Vagina (tissue), 2 donors: Measurements from ENCODE around the gene BUD31. TPM values are rescaled to one million over a fixed set of nuclear protein-coding genes. Genes with fewer than 3 reads are reported as not detected.

Experiments used
- DNase-seq, 2 donors: peaks; one replicate each; pipeline ENCODE4 v3.0.0-alpha.2; 2017; ENCODE audit errors: extremely low spot score in 2 of 2
- H3K27ac ChIP-seq: fragments of 200-600 bp; sonication (generic); one replicate; pipeline ENCODE4 v1.5.1; 2019
- H3K27me3 ChIP-seq: fragments of 200-600 bp; sonication (generic); one replicate; pipeline ENCODE4 v1.5.1; 2019
- H3K36me3 ChIP-seq, 2 donors: fragments of 200-600 bp; sonication (generic); one replicate each; pipeline ENCODE4 v1.5.1; 2017 to 2019
- H3K4me1 ChIP-seq: fragments of 200-600 bp; sonication (generic); one replicate; pipeline ENCODE4 v1.5.1; 2019
- H3K4me3 ChIP-seq, 2 donors: fragments of 200-600 bp; sonication (generic); 1 replicate in 1 of 2; 2 replicates in 1 of 2; pipeline ENCODE4 v1.5.1; 2016 to 2019
- H3K9me3 ChIP-seq: fragments of 200-600 bp; sonication (generic); one replicate; pipeline ENCODE4 v1.5.1; 2019
- CTCF ChIP-seq, 3 experiments: fragments of 450-650 bp in 2 of 3; fragments of 200-600 bp in 1 of 3; sonication (generic) in 1 of 3; IDR thresholded peaks; one replicate each; pipeline ENCODE4 v1.5.1; 2017 to 2019; ENCODE audit warnings: antibody characterized with exemption in 3 of 3, mild to moderate bottlenecking in 2 of 3, moderate library complexity in 2 of 3
- POLR2A ChIP-seq, 2 donors: fragments of 450-650 bp; IDR thresholded peaks; one replicate each; pipeline ENCODE4 v1.6.1; 2017; ENCODE audit warnings: antibody characterized with exemption in 2 of 2, mild to moderate bottlenecking in 2 of 2, moderate library complexity in 2 of 2
- POLR2AphosphoS5 ChIP-seq, 2 donors: sonication (generic); formaldehyde crosslinking; IDR thresholded peaks; one replicate each; pipeline ENCODE4 v1.9.0; 2017; ENCODE audit warnings: antibody characterized with exemption in 2 of 2, mild to moderate bottlenecking in 2 of 2, low read depth in 1 of 2; ENCODE audit not compliant: insufficient read depth in 1 of 2
- intact Hi-C: fragments of 100-400 bp; cut with DNase I; formaldehyde crosslinking; loops from one replicate; pipeline ENCODE4 v1.15.1; 2023
- total RNA-seq: library from RNA; depleted of rRNA; stranded (reverse); fragments of >200 nt; gene quantifications from one replicate; pipeline ENCODE4 v1.2.3, GENCODE V29; 2016

BUD31 gene
- total RNA-seq, 1 donor from 2014 or later = 52.3 TPM

- TF ChIP-seq CTCF (IDR thresholded peaks at IDR 0.05) = no peak
- no peak for TF ChIP-seq POLR2A (IDR thresholded peaks at IDR 0.05)
- TF ChIP-seq POLR2AphosphoS5 (IDR thresholded peaks at IDR 0.05; ENCODE audit: insufficient read depth in 1 of 2, low read depth in 1 of 2) = no peak
- intact Hi-C loops = no loop called here
- Histone ChIP-seq H3K4me3 (peak overlapping the region; percentile 46 to 54), H3K27me3 (no peaks in the 10 kb centered on the region), H3K36me3 (peaks cover 0 to 58% of the 10 kb centered on the region in 2 donors), H3K4me1 (peaks cover 22% of the 10 kb centered on the region), H3K9me3 (no peaks in the 10 kb centered on the region), H3K27ac (peak overlapping the region; percentile 71)
- no peak for DNase-seq
Measured at GRCh38 chr7:99392046-99392445, 16.7 kb upstream of the BUD31 start.

DNA sequence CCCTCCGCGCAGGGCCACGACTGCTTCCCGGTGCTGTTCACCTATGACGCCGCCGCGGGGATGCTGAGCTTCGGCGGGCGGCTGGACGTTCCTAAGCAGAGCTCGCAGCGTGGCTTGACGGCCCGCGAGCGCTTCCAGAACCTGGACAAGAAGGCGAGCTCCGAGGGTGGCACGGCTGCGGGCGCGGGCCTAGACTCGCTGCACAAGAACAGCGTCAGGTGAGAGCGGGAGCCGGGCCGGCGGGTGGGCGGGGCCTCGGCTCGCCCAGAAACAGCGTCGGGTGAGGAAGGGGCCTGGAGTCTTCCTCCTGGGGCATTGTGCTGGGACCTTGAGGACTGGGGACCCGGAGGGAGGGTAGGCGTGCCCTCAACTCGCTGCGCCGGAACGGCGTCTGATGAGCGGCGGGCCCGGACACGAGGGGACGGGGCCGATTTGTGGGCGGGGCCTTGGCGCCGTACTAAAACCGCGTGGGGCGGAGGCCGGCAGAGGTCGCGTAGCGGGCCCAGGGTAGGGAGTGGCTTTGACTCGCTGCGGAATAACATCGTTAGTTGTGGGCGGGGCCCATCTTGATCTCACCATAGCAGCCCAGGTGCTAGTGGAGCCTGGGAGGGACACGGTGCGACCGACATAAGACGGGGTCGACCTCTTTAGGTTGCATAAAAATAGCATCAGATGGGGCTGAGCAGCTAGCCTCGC lies 16.0 kb upstream of the BUD31 start:
- DNase-seq = no peak
- intact Hi-C loops = no loop called here
- H3K36me3 ChIP-seq = peaks cover 0 to 64% of the 10 kb centered on the region in 2 donors

DNA sequence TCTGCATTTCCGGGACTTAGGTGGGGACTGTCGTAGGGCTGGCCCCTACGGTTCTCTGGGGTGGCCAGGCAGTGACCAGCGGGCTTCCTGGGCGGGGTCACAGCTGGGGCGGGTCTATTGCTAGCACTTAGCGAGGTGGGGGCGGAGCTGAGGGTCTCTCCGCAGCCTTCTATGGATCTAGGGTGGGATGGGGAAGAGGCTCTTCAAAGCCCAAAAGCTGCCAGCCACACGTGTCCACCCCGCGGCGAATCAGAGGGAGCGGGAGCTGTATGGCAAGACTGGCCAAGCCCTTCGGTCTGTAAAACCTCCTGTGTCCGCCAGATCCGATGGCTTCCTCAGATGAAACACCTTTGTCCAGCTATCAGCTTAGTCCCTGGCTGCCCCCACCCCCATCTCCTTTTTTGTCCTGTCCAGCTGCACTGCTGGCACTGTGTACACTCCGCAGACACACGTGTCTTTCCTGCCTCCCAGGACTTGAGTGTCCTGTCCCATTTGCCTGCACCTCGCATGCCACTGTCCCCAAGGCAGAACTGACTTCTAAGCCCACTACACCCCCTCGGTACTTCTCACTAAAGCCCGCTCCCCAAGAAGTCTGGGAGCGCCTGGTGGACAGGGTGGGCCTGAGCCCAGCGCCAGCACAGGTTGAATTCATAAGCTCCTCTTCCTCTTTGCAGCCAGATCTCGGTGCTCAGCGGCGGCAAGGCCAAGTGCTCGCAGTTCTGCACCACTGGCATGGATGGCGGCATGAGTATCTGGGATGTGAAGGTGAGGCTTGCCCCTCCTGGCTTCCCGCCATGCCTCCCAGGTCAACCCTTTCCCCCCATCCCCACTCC lies 15.2 kb upstream of the BUD31 start:
- Histone ChIP-seq H3K27me3 (no peaks in the 10 kb centered on the region), H3K4me3 (peak overlapping the region; percentile 46 to 54), H3K4me1 (peaks cover 22% of the 10 kb centered on the region), H3K36me3 (peaks cover 0 to 63% of the 10 kb centered on the region in 2 donors), H3K9me3 (no peaks in the 10 kb centered on the region), H3K27ac (peak overlapping the region; percentile 71)
- no peak for DNase-seq
- intact Hi-C loops = no loop called here
- no peak for TF ChIP-seq CTCF (IDR thresholded peaks at IDR 0.05)
- TF ChIP-seq POLR2A (IDR thresholded peaks at IDR 0.05) = no peak
- TF ChIP-seq POLR2AphosphoS5 (IDR thresholded peaks at IDR 0.05; ENCODE audit: insufficient read depth in 1 of 2, low read depth in 1 of 2) = no peak

More for the DNA sequence above, 16.0 kb upstream of the BUD31 start:
- Histone ChIP-seq H3K27me3 (no peaks in the 10 kb centered on the region), H3K9me3 (no peaks in the 10 kb centered on the region), H3K27ac (peak overlapping the region; percentile 71), H3K4me1 (peaks cover 22% of the 10 kb centered on the region), H3K4me3 (peak overlapping the region; percentile 46 to 54)
- TF ChIP-seq CTCF (IDR thresholded peaks at IDR 0.05) (no peak), POLR2AphosphoS5 (IDR thresholded peaks at IDR 0.05; ENCODE audit: insufficient read depth in 1 of 2, low read depth in 1 of 2) (peak; percentile 34 to 84)

DNA sequence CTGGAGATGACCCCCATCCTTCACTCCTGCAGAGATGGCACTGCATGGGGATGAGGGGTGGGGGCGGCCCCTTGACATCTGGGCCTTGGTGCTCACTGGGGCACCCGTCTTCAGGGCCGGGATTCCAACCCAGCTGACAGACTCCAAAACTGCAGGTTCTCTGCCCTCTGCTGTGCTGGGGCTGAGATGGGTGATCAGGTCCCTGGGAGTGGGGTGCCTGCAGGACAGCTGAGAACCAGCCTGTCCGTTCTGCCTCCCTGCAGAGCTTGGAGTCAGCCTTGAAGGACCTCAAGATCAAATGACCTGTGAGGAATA lies 14.6 kb upstream of the BUD31 start:
- H3K9me3 ChIP-seq = no peaks in the 10 kb centered on the region
- intact Hi-C loops = no loop called here
- no peak for TF ChIP-seq POLR2A (IDR thresholded peaks at IDR 0.05)
- H3K4me1 ChIP-seq = peaks cover 22% of the 10 kb centered on the region
- DNase-seq = no peak
- H3K36me3 ChIP-seq = peaks cover 0 to 64% of the 10 kb centered on the region in 2 donors
- H3K27ac ChIP-seq = no peak overlapping the region
- no peaks in the 10 kb centered on the region for H3K27me3 ChIP-seq
- H3K4me3 ChIP-seq = no peak overlapping the region

DNA sequence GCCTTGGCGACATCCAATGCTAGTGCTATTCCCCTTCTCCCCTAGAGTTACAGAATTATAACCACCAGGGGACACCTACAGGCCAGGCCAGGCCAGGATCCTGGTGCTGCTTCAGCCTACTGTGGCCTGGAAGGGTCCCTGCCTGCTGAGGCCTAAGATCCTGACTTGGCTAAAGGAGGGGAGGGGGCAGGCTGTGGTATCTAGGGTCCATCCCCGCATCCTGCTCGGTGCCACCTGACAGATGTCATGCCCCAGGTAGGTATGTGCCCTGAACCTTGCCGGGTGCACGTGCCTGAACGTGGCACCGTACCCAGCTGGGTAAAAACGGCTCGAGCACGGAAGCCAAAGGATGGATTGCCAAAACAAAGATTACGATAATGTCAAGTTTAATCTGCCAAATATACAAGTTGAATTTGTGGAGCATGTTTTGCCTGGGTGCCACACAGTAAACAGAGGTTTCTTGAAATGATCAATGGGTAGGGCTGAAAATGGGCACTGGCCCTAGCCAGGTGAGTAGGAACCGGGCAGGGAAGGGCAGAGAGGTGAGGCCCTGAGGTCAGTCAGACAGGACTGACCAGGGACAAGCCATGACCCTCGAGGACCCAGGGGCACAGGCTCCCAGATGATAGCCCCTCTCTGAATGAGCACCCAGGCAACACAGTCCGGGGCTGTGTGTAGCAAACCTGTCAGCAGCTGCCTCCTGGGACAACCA lies 13.0 kb upstream of the BUD31 start:
- no peak for DNase-seq
- Histone ChIP-seq H3K27ac (no peak overlapping the region), H3K4me1 (peaks cover 22% of the 10 kb centered on the region), H3K27me3 (no peaks in the 10 kb centered on the region), H3K9me3 (no peaks in the 10 kb centered on the region), H3K36me3 (peaks cover 0 to 68% of the 10 kb centered on the region in 2 donors), H3K4me3 (no peak overlapping the region)
- TF ChIP-seq POLR2AphosphoS5 (IDR thresholded peaks at IDR 0.05; ENCODE audit: insufficient read depth in 1 of 2, low read depth in 1 of 2) (no peak), POLR2A (IDR thresholded peaks at IDR 0.05) (no peak), CTCF (IDR thresholded peaks at IDR 0.05) (no peak)
- intact Hi-C loops = no loop called here
